Hepatocyte (in vitro differentiated cells): Measurements from ENCODE around the gene AXIN1. TPM values are rescaled to one million over a fixed set of nuclear protein-coding genes. Genes with fewer than 3 reads are reported as not detected.
A peak's percentile ranks its signal among the peaks of the same experiment; 100 is the strongest.

Experiments used
- DNase-seq: peaks from one replicate; pipeline ENCODE4 v3.0.0-alpha.2; 2016; ENCODE audit warnings: low spot score
- H2AFZ ChIP-seq: fragments of 200-600 bp; sonication (generic); 2 replicates; pipeline ENCODE4 v1.6.0; 2016; ENCODE audit warnings: antibody characterized with exemption, mild to moderate bottlenecking
- H3K27ac ChIP-seq: fragments of 200-600 bp; sonication (generic); 2 replicates; pipeline ENCODE4 v1.5.1; 2016; ENCODE audit warnings: mild to moderate bottlenecking
- H3K27me3 ChIP-seq: fragments of 200-600 bp; sonication (generic); 2 replicates; pipeline ENCODE4 v1.6.1; 2016
- H3K36me3 ChIP-seq: fragments of 200-600 bp; sonication (generic); replicated peaks from 2 replicates; pipeline ENCODE4 v1.5.1; 2016; ENCODE audit warnings: low read depth; ENCODE audit not compliant: insufficient read depth
- H3K4me1 ChIP-seq: fragments of 200-600 bp; sonication (generic); 2 replicates; pipeline ENCODE4 v1.5.1; 2016; ENCODE audit warnings: mild to moderate bottlenecking, moderate library complexity; ENCODE audit not compliant: insufficient read depth
- H3K4me2 ChIP-seq: fragments of 200-600 bp; sonication (generic); 2 replicates; pipeline ENCODE4 v1.6.0; 2016
- H3K4me3 ChIP-seq: fragments of 200-600 bp; sonication (generic); 2 replicates; pipeline ENCODE4 v1.5.1; 2016; ENCODE audit warnings: mild to moderate bottlenecking
- H3K79me2 ChIP-seq: fragments of 200-600 bp; sonication (generic); 2 replicates; pipeline ENCODE4 v1.6.0; 2017; ENCODE audit warnings: mild to moderate bottlenecking
- H3K9me2 ChIP-seq: fragments of 200-600 bp; sonication (generic); replicated peaks from 2 replicates; pipeline ENCODE4 v1.6.0; 2017; ENCODE audit warnings: mild to moderate bottlenecking; ENCODE audit not compliant: insufficient read depth
- H3K9me3 ChIP-seq: fragments of 200-600 bp; sonication (generic); 2 replicates; pipeline ENCODE4 v1.5.1; 2016; ENCODE audit warnings: low read depth, mild to moderate bottlenecking
- H4K20me1 ChIP-seq: fragments of 200-600 bp; sonication (generic); 2 replicates; pipeline ENCODE4 v1.6.0; 2016; ENCODE audit warnings: mild to moderate bottlenecking; ENCODE audit not compliant: insufficient read depth, poor library complexity, severe bottlenecking
- EZH2 ChIP-seq: fragments of 200-600 bp; sonication (generic); IDR thresholded peaks from 2 replicates; pipeline ENCODE4 v1.6.1; 2016; ENCODE audit warnings: antibody characterized with exemption, mild to moderate bottlenecking, borderline replicate concordance
- EZH2phosphoT487 ChIP-seq: fragments of 200-600 bp; sonication (generic); IDR thresholded peaks from one replicate; pipeline ENCODE4 v1.6.1; 2018; ENCODE audit warnings: antibody characterized with exemption, mild to moderate bottlenecking, low read depth, moderate library complexity; ENCODE audit not compliant: unreplicated experiment, severe bottlenecking
- WGBS: methylation state at CpG from one replicate; pipeline ENCODE4 v1.1.6; 2016; ENCODE audit warnings: low lambda C conversion rate; ENCODE audit errors: missing lambda C conversion rate; 5-methylcytosine and 5-hydroxymethylcytosine counted together
- polyA plus RNA-seq: library from polyadenylated mRNA; unstranded; fragments of >200 nt; fragmentation: Nextera tagmentation; extraction: Ambion mirVana; gene quantifications from 2 replicates; pipeline ENCODE4 v1.2.1, GENCODE V29; 2016
- total RNA-seq: library from RNA; depleted of rRNA; stranded (reverse); fragments of >200 nt; gene quantifications from 2 replicates; pipeline ENCODE4 v1.2.3, GENCODE V29; 2014
- TF ChIP-seq, protein P1 (sequence below): fragments of 200-600 bp; sonication (generic); IDR thresholded peaks from 2 replicates; pipeline ENCODE4 v1.5.1; 2016; ENCODE audit warnings: antibody characterized with exemption, mild to moderate bottlenecking; ENCODE audit not compliant: poor library complexity

The AXIN1 gene
- total and polyA plus RNA-seq, 2 experiments from 2014 or later, result 16.1 to 27.2 TPM

DNA sequence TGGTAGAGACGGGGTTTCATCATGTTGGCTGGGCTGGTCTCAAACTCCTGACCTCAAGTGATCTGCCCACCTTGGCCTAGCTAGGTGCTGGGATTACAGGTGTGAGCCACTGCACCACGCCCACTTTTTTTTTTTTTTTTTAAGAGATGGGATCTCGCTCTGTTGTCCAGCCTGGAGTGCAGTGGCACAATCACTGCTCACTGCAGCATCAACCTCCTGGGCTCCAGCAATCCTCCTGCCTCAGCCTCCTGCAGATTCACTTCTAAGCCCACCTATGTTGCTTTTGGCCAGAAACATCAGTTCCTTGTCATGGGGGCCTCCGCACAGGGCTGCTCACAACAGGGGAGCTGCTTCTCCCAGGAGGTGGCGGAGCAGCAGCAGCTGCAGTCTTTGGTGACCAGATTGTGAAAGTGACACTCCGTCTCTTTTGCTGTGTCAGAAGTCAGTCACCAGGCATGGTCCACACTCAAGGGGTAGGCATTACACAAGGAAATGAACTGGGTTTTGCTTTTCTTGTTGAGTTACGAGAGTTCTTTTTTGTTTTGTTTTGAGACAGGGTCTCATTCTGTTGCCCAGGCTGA lies 40.0 kb upstream of the AXIN1 start:
- Histone ChIP-seq H3K9me3 (no peaks in the 10 kb centered on the region), H3K27ac (no peak overlapping the region), H3K4me2 (no peak overlapping the region), H3K79me2 (peaks cover 29% of the 10 kb centered on the region), H3K4me1 (peaks cover 24% of the 10 kb centered on the region), H3K4me3 (no peak overlapping the region), H2AFZ (no peak overlapping the region), H4K20me1 (no peaks in the 10 kb centered on the region), H3K9me2 (no peaks in the 10 kb centered on the region), H3K36me3 (no peaks in the 10 kb centered on the region), H3K27me3 (no peaks in the 10 kb centered on the region)
- TF ChIP-seq EZH2 (no peak), EZH2phosphoT487 (no peak)
- TF ChIP-seq, protein P1, sequence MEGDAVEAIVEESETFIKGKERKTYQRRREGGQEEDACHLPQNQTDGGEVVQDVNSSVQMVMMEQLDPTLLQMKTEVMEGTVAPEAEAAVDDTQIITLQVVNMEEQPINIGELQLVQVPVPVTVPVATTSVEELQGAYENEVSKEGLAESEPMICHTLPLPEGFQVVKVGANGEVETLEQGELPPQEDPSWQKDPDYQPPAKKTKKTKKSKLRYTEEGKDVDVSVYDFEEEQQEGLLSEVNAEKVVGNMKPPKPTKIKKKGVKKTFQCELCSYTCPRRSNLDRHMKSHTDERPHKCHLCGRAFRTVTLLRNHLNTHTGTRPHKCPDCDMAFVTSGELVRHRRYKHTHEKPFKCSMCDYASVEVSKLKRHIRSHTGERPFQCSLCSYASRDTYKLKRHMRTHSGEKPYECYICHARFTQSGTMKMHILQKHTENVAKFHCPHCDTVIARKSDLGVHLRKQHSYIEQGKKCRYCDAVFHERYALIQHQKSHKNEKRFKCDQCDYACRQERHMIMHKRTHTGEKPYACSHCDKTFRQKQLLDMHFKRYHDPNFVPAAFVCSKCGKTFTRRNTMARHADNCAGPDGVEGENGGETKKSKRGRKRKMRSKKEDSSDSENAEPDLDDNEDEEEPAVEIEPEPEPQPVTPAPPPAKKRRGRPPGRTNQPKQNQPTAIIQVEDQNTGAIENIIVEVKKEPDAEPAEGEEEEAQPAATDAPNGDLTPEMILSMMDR, result no peak
- 97% methylated on average over 7 of the region's 7 CpGs for WGBS
- no peak for DNase-seq

DNA sequence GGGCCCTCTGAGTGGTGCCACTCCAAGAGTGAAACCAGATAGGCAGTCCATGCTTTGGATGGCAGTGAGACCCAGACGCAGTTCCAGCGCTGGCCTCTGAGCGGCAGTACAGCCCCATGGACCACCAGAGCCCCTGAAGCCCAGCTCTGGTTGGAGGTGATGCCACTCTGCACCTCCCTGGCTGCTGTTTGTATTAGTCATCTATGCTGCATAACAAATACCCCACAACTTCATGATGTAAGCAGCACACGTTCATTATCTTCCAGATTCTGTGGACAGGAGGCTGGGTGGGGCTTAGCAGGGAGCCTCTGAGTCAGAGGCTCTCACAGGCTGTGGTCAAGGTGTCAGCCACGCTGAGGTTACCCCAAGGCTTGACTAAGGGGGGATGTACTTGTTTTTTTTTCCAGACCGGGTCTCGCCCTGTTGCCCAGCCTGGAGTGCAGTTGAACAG lies 39.4 kb upstream of the AXIN1 start:
- WGBS, result 69% methylated on average over 7 of the region's 7 CpGs
- Histone ChIP-seq H3K9me2 (no peaks in the 10 kb centered on the region), H3K4me3 (no peak overlapping the region), H3K9me3 (no peaks in the 10 kb centered on the region), H3K4me2 (no peak overlapping the region), H4K20me1 (no peaks in the 10 kb centered on the region), H3K27ac (no peak overlapping the region), H3K36me3 (no peaks in the 10 kb centered on the region), H3K79me2 (peaks cover 29% of the 10 kb centered on the region), H3K27me3 (no peaks in the 10 kb centered on the region), H2AFZ (no peak overlapping the region), H3K4me1 (peaks cover 29% of the 10 kb centered on the region)
- DNase-seq, result peak; percentile 51
- TF ChIP-seq, protein P1, result peak; percentile 48
- no peak for TF ChIP-seq EZH2phosphoT487

DNA sequence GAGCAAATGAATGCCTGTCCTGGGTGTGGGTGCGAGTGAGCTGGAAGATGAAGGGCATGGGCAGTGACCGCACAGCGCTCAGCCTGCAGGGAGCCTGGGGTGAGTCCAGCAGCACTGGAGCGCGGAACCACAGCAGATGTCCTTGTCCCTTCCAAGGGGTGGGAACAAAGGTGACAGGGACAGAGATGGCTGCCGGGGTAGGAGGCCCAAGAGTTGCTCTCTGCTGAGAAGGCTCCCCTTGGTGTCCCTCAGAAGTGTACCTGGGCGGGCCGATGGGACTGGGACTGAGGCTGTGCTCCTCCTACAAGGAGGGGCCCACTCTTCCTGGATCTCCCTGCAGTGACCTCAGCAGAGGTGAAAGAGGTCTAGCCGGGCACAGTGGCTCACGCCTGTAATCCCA lies 36.8 kb upstream of the AXIN1 start:
- H3K79me2 ChIP-seq, result peaks cover 25% of the 10 kb centered on the region
- H3K9me2 ChIP-seq, result no peaks in the 10 kb centered on the region
- no peak overlapping the region for H3K4me3 ChIP-seq
- H4K20me1 ChIP-seq, result no peaks in the 10 kb centered on the region
- peaks cover 24% of the 10 kb centered on the region for H3K4me1 ChIP-seq
- H3K36me3 ChIP-seq, result no peaks in the 10 kb centered on the region
- 81% methylated on average over 10 of the region's 10 CpGs for WGBS
- H2AFZ ChIP-seq, result no peak overlapping the region
- DNase-seq, result peak; percentile 16
- no peaks in the 10 kb centered on the region for H3K9me3 ChIP-seq
- TF ChIP-seq EZH2phosphoT487 (no peak), EZH2 (no peak)
- TF ChIP-seq, protein P1, result no peak
- H3K4me2 ChIP-seq, result no peak overlapping the region
- no peaks in the 10 kb centered on the region for H3K27me3 ChIP-seq
- H3K27ac ChIP-seq, result peak overlapping the region; percentile 88
